Vagina (tissue), 2 donors: ENCODE results near the gene DUOXA2. TPM values are rescaled to one million over a fixed set of nuclear protein-coding genes. Genes with fewer than 3 reads are reported as not detected.

ENCODE experiments used
- DNase-seq, 2 donors: peaks; one replicate each; pipeline ENCODE4 v3.0.0-alpha.2; 2017; ENCODE audit errors: extremely low spot score in 2 of 2
- H3K27ac ChIP-seq: fragments of 200-600 bp; sonication (generic); one replicate; pipeline ENCODE4 v1.5.1; 2019
- H3K27me3 ChIP-seq: fragments of 200-600 bp; sonication (generic); one replicate; pipeline ENCODE4 v1.5.1; 2019
- H3K36me3 ChIP-seq, 2 donors: fragments of 200-600 bp; sonication (generic); one replicate each; pipeline ENCODE4 v1.5.1; 2017 to 2019
- H3K4me1 ChIP-seq: fragments of 200-600 bp; sonication (generic); one replicate; pipeline ENCODE4 v1.5.1; 2019
- H3K4me3 ChIP-seq, 2 donors: fragments of 200-600 bp; sonication (generic); 1 replicate in 1 of 2; 2 replicates in 1 of 2; pipeline ENCODE4 v1.5.1; 2016 to 2019
- H3K9me3 ChIP-seq: fragments of 200-600 bp; sonication (generic); one replicate; pipeline ENCODE4 v1.5.1; 2019
- POLR2A ChIP-seq, 2 donors: fragments of 450-650 bp; IDR thresholded peaks; one replicate each; pipeline ENCODE4 v1.6.1; 2017; ENCODE audit warnings: antibody characterized with exemption in 2 of 2, mild to moderate bottlenecking in 2 of 2, moderate library complexity in 2 of 2
- POLR2AphosphoS5 ChIP-seq, 2 donors: sonication (generic); formaldehyde crosslinking; IDR thresholded peaks; one replicate each; pipeline ENCODE4 v1.9.0; 2017; ENCODE audit warnings: antibody characterized with exemption in 2 of 2, mild to moderate bottlenecking in 2 of 2, low read depth in 1 of 2; ENCODE audit not compliant: insufficient read depth in 1 of 2
- intact Hi-C: fragments of 100-400 bp; cut with DNase I; formaldehyde crosslinking; loops from one replicate; pipeline ENCODE4 v1.15.1; 2023
- total RNA-seq: library from RNA; depleted of rRNA; stranded (reverse); fragments of >200 nt; gene quantifications from one replicate; pipeline ENCODE4 v1.2.3, GENCODE V29; 2016
- TF ChIP-seq, protein P1 (sequence below), 3 experiments: fragments of 450-650 bp in 2 of 3; fragments of 200-600 bp in 1 of 3; sonication (generic) in 1 of 3; IDR thresholded peaks; one replicate each; pipeline ENCODE4 v1.5.1; 2017 to 2019; ENCODE audit warnings: antibody characterized with exemption in 3 of 3, mild to moderate bottlenecking in 2 of 3, moderate library complexity in 2 of 3

Gene DUOXA2
- total RNA-seq, 1 donor from 2014 or later: 1.5 TPM

GRCh38 chr15:45094358-45094730 lies 19.8 kb upstream of the DUOXA2 start:
- DNase-seq: no peak
- Histone ChIP-seq H3K4me3 (no peak overlapping the region), H3K36me3 (no peaks in the 10 kb centered on the region), H3K27me3 (no peaks in the 10 kb centered on the region), H3K27ac (no peak overlapping the region), H3K9me3 (no peaks in the 10 kb centered on the region), H3K4me1 (no peaks in the 10 kb centered on the region)
- intact Hi-C loops: no loop called here
- TF ChIP-seq, protein P1, sequence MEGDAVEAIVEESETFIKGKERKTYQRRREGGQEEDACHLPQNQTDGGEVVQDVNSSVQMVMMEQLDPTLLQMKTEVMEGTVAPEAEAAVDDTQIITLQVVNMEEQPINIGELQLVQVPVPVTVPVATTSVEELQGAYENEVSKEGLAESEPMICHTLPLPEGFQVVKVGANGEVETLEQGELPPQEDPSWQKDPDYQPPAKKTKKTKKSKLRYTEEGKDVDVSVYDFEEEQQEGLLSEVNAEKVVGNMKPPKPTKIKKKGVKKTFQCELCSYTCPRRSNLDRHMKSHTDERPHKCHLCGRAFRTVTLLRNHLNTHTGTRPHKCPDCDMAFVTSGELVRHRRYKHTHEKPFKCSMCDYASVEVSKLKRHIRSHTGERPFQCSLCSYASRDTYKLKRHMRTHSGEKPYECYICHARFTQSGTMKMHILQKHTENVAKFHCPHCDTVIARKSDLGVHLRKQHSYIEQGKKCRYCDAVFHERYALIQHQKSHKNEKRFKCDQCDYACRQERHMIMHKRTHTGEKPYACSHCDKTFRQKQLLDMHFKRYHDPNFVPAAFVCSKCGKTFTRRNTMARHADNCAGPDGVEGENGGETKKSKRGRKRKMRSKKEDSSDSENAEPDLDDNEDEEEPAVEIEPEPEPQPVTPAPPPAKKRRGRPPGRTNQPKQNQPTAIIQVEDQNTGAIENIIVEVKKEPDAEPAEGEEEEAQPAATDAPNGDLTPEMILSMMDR (IDR thresholded peaks at IDR 0.05): no peak
- no peak for TF ChIP-seq POLR2AphosphoS5 (IDR thresholded peaks at IDR 0.05; ENCODE audit: insufficient read depth in 1 of 2, low read depth in 1 of 2)
- TF ChIP-seq POLR2A (IDR thresholded peaks at IDR 0.05): no peak

- no peaks in the 10 kb centered on the region for H3K27me3 ChIP-seq
- no peak for TF ChIP-seq POLR2AphosphoS5 (IDR thresholded peaks at IDR 0.05; ENCODE audit: insufficient read depth in 1 of 2, low read depth in 1 of 2)
- TF ChIP-seq, protein P1 (IDR thresholded peaks at IDR 0.05): no peak
- no peak for TF ChIP-seq POLR2A (IDR thresholded peaks at IDR 0.05)
- DNase-seq: no peak
- H3K27ac ChIP-seq: no peak overlapping the region
- H3K9me3 ChIP-seq: no peaks in the 10 kb centered on the region
- no peaks in the 10 kb centered on the region for H3K4me1 ChIP-seq
- no peak overlapping the region for H3K4me3 ChIP-seq
- intact Hi-C loops: no loop called here
- H3K36me3 ChIP-seq: no peaks in the 10 kb centered on the region
Measured at GRCh38 chr15:45095661-45096060, 18.5 kb upstream of the DUOXA2 start.

- no peak for TF ChIP-seq POLR2A (IDR thresholded peaks at IDR 0.05)
- no peak for TF ChIP-seq POLR2AphosphoS5 (IDR thresholded peaks at IDR 0.05; ENCODE audit: insufficient read depth in 1 of 2, low read depth in 1 of 2)
- TF ChIP-seq, protein P1 (IDR thresholded peaks at IDR 0.05): no peak
- Histone ChIP-seq H3K27ac (no peak overlapping the region), H3K4me3 (no peak overlapping the region), H3K9me3 (no peaks in the 10 kb centered on the region), H3K4me1 (no peaks in the 10 kb centered on the region), H3K36me3 (no peaks in the 10 kb centered on the region), H3K27me3 (no peaks in the 10 kb centered on the region)
- DNase-seq: no peak
- intact Hi-C loops: no loop called here
Measured at GRCh38 chr15:45097466-45097865, 16.7 kb upstream of the DUOXA2 start.

DNA sequence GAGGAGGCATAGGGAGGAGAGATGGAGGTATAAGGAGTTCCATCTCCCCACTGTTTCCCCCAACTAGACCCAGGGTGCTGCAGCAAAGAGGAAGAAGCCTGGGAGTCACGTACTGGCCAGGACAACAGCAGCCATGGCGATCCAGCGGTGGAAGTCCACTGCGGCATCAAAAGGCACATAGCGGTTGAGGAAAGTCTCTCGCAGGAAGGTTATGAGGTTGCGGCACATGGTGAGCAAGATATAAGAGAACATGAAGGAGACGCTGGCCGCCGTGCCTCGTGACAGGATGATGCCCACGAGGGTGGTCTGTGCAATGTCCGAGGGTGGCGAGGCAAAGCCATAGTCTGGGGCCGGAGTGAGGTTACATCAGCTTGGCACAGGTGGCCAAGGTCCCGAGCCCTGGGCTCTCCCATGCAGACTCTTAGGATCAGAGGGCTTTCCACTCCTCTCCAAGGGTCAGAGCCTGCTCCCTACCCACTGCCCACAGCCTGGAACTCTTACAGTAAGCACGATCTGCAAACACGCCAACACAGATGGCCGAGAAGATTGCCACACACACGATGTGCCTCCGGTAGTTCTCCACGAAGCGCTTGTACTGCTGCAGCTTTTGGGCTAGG lies 14.5 kb upstream of the DUOXA2 start:
- Histone ChIP-seq H3K27ac (no peak overlapping the region), H3K4me3 (no peak overlapping the region), H3K36me3 (no peaks in the 10 kb centered on the region), H3K9me3 (no peaks in the 10 kb centered on the region), H3K27me3 (no peaks in the 10 kb centered on the region), H3K4me1 (no peaks in the 10 kb centered on the region)
- intact Hi-C loops: no loop called here
- TF ChIP-seq POLR2A (IDR thresholded peaks at IDR 0.05) (no peak), POLR2AphosphoS5 (IDR thresholded peaks at IDR 0.05; ENCODE audit: insufficient read depth in 1 of 2, low read depth in 1 of 2) (no peak)
- TF ChIP-seq, protein P1 (IDR thresholded peaks at IDR 0.05): no peak
- DNase-seq: no peak

GRCh38 chr15:45100884-45101625 lies 13.1 kb upstream of the DUOXA2 start:
- TF ChIP-seq POLR2AphosphoS5 (IDR thresholded peaks at IDR 0.05; ENCODE audit: insufficient read depth in 1 of 2, low read depth in 1 of 2): no peak
- TF ChIP-seq, protein P1 (IDR thresholded peaks at IDR 0.05): no peak
- no peak for TF ChIP-seq POLR2A (IDR thresholded peaks at IDR 0.05)
- Histone ChIP-seq H3K27me3 (no peaks in the 10 kb centered on the region), H3K27ac (no peak overlapping the region), H3K4me3 (no peak overlapping the region), H3K9me3 (no peaks in the 10 kb centered on the region), H3K36me3 (no peaks in the 10 kb centered on the region), H3K4me1 (no peaks in the 10 kb centered on the region)
- intact Hi-C loops: no loop called here
- DNase-seq: no peak
